OCI-M2 (cell line): ENCODE data around the gene HPCAL1.

ENCODE experiments used
- DNase-seq: peaks from one replicate; lab custom pipeline; 2025; ENCODE audit not compliant: unreplicated experiment; lab: John Stamatoyannopoulos, UW

HPCAL1 gene

DNA sequence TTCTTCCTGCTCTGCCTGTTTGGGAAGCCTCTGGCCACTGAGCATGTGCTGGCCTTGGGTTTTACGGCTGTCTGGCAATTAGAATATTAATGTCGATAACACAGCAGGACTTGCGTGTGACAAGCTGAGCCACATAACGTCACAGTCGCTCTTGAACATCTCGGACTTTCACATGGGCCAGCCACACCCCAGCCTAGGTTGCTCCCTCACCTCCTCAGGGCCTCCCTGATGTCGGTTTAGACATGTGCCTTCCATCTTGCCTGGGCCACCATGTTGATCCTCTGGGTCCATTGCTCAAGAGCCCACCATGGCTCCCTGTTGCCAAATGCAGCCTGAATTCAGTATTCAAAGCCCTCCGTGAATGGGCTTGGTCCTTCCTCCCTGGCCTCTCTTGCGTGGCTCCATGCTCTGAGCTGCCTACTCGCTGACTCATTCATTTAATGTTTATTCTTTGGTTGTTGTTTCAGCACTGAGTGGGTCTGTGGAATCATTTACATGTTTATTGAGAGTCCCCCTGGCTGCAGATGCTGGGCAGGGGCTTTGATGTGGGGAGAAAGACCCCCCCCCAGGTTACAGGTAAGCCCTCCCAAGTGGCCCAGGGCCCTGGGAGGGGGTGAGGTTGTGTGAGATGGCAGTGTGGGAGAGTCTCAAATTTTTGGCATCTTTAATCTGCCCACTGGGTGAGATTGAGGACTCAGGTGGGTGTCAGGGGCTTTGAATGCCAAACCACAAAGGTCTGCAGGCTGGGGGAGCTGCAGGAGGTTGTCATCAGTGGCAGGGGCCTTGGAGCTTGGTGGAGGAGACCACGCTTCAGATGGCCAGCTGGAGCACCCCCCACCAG, 83.4 kb downstream of the HPCAL1 start:
- DNase-seq: no peak

- DNase-seq: no peak
Measured at GRCh38 chr2:10387033-10387432, 84.3 kb downstream of the HPCAL1 start.

DNA sequence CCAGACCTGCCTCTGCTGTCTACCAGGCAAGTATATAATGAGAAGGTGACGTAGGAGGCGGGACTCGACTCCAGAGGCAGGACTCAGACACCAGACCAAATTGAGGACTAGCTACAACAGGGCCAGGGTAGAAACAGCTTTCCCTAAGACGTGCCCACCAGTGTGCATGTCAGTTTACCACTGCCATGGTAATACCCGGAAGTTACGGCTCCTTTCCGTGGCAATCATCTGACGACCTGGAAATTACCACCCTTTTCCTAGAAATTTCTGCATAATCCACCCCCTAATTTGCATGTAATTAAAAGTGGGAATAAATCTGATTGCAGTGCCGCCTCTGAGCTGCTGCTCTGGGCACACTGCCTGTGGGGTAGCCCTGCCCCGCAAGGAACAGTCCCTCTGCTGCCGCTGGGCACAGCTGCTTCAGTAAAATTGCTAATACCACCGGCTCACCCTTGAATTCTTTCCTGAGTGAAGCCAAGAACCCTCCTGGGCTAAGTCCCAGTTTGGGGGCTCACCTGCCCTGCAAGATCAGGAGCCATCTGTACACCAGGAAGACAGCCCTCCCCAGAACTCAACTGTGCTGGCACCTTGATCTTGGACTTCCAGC, 86.4 kb downstream of the HPCAL1 start:
- DNase-seq: no peak

GRCh38 chr2:10389573-10389972, 86.9 kb downstream of the HPCAL1 start:
- DNase-seq: no peak

GRCh38 chr2:10390369-10390801, 87.7 kb downstream of the HPCAL1 start:
- no peak for DNase-seq

DNA sequence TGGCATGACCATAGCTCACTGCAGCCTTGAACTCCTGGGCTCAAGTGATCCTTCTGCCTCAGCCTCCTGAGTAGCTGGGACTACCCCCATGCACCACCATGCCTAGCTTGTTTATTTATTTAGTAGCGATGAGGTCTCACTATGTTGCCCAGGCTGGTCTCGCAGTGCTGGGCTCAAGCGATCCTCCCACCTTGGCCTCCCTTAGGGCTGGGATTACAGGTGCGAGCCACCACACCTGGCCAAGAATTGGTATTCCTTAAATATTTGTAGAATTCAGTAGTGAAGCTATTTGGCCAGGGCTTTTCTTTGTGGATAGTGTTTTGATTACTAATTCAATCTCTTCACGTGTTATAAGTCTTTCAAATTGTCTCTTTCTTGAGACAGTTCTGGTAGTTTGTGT, 89.4 kb downstream of the HPCAL1 start:
- no peak for DNase-seq

- DNase-seq: no peak
Measured at GRCh38 chr2:10392548-10392947, 89.8 kb downstream of the HPCAL1 start.

DNA sequence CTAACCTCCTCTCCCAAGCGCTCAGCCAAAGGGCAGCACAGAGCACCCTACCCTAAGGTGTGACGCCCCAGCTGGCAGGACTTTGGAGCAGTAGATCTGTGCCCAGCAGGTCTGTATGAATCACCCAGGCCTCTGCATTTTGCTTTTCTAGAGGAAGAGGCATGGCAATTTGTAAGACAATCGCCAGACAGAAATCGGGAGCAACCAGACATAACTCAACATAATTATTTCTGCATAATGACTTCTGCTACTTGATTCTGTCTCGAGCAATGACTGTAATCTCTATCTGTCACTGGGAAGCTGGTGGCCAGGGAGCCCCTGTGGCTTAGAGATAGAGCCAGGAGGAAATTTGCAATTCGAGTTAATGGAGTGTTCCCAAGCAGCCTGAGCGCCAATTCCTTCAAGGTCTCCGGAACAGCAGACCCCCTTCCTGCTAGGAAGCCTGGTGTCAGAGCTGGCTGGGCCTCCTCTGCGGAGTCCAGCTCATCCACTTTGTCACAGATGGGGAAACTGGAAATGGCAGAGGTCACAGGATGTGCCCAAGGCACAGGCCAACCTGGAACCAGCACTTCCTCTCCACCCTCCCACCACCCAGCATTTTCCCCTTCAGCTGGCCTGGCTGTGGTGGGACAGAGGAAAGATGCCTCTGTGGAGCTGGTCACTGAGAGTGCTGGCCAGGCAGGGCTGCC, 90.4 kb downstream of the HPCAL1 start:
- DNase-seq: peak; percentile 67

GRCh38 chr2:10393640-10393982, 90.9 kb downstream of the HPCAL1 start:
- DNase-seq: no peak

DNA sequence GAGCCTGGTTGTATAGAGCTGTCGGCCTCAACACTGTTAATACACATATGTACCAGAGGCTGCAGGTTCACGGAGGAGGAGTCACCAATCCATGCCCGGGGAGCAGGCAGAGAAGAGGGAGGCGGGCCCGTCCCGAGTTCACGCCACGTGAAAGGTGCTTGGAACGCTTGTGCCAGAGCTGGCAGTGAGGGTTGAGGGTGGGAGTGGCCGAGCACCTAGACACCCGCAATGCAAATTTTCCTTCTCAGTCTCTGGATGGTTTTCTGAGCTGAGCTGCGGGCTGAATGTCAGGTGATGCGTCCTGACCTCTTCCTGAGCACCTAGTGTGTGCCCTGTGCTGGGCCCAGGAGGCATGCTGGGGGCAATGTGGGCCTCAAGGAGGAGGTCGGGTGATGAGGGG, 93.2 kb downstream of the HPCAL1 start:
- DNase-seq: no peak

DNA sequence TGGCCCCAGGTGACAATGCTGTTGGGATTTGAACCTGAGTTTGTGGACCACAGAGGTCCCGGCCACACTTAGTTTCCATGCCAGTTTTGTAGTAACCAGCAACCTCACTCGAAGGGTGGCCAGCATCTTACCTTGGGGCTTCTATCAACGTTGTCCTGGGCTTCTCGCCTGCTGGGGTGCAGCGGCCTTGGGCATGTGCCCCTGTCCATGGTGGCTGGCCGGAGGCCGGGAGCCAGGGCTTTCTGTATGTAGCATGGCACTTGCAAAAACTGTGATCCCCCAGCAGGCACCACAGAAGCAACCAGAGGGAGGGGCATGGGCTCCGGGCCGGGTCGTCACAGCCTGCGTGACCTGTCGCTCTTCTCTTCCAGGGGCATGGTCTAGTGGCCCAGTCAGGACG, 93.8 kb downstream of the HPCAL1 start:
- no peak for DNase-seq

- no peak for DNase-seq
Measured at GRCh38 chr2:10397297-10397875, 94.7 kb downstream of the HPCAL1 start.

DNA sequence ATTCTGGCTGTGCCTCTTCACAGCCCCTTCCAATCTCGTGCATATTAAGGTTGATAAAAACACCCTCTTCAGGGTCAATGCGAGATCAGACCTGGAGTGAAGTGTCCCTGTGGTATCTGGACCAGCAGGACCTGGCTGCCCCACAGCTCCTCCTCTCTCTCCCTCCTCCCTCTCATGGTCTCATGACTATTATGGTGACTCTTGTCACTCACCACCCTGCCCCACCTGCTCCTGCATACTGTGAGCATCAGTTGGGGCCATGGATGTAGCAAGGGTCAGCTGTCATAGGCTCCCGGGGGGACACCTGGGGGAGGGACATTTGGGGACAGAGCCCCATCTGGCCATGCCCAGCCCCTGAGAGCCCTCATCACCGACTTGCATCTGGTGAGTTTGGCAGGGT, 95.2 kb downstream of the HPCAL1 start:
- no peak for DNase-seq

DNA sequence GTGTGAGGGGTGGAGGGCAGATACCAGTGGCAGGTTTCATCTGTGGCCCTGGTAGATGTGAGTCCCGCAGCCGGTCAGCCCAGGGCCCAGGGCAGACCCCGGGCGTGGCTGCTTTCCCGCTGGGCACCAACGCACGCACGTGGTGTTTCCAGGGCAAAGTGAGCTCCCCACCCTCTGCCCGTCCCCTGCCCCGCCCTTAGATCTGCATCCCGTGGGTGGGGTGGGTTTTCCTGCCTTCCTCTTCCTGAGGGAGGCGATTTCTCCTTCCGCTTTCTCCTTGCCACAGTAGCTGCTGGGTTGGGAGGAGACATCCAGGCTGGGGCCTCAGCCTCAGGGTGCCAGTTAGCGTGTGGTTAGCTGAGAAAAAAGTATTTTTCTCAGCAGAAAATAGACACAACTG, 95.8 kb downstream of the HPCAL1 start:
- DNase-seq: no peak

DNA sequence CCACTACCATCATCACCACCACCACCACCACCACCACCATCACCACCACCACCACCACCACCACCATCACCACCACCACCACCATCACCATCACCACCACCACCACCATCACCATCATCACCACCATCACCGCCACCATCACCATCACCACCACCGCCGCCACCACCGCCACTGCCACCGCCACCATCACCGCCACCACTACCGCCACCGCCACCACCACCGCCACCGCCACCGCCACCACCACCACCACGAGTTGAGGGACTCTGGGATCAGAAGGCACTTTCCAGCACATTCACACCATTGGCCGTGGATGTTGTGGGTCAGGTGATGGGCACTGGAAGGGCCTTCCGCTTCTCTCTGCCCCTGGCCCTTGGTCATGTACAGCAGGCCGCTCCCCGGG, 96.7 kb downstream of the HPCAL1 start:
- no peak for DNase-seq

GRCh38 chr2:10400002-10400401, 97.3 kb downstream of the HPCAL1 start:
- DNase-seq: no peak

DNA sequence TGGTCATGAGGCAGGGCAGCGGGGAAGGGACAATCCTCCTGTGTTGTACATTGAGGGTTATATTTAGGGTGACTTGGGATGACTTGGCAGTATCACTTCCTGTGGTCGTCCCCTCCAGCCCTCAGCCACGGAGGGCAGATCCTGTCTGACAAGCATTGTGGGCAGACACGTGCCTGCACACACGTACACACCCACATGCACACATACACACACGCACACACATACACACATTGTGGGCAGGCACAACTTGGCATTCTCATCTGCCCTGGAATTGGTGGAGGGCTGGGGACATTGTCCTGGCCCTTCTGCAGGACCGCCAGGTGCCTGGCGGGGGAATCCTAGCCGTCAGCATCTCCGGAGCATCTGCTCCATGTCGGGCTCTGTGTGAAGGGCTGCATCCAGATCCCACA, 97.9 kb downstream of the HPCAL1 start:
- DNase-seq: no peak

GRCh38 chr2:10400978-10401951, 98.6 kb downstream of the HPCAL1 start:
- DNase-seq: no peak

GRCh38 chr2:10402062-10402585, 99.4 kb downstream of the HPCAL1 start:
- no peak for DNase-seq

DNA sequence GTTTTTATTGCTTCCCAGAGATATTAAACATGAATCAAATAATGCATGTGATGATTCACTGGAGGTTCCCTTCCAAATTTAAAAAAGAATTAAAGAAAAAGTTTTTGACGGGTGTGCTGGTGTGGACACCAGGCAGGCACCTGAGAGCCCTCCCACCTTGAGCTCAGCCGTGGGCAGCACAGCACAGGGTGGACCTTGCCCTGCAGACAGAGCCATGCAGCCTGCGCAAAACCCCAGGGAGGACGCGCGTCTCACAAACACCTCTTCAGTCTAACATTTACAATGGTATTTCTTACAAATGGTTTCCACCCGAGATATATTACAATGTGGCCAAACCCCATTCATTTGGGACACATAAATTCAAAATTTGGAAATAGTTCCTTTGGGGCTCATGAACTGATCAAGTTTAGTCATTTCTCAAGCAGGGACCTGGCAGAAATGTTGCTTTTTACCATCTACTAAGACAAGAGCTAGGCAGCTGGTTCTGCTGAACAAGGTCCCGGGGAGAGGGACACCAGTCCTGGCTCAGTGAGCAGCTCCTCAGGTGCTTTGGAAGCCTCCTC, 100.0 kb downstream of the HPCAL1 start:
- no peak for DNase-seq
